DOHH2 (cell line): ENCODE results near the gene NAV2.

ENCODE experiments used
- H3F3A ChIP-seq: fragments of 200-600 bp; sonication (generic), shearing (Covaris generic); 2 replicates; pipeline ENCODE4 v1.6.0; 2016; ENCODE audit warnings: antibody characterized with exemption, mild to moderate bottlenecking; ENCODE audit not compliant: control insufficient read depth, insufficient read depth
- H3K27ac ChIP-seq: fragments of 200-600 bp; sonication (generic); 2 replicates; pipeline ENCODE4 v1.5.1; 2014; ENCODE audit warnings: low read depth, mild to moderate bottlenecking, low read length, moderate library complexity
- H3K27me3 ChIP-seq: fragments of 200-600 bp; sonication (generic); 2 replicates; pipeline ENCODE4 v1.6.1; 2014; ENCODE audit warnings: mild to moderate bottlenecking, low read length, mixed read lengths; ENCODE audit not compliant: control insufficient read depth
- H3K36me3 ChIP-seq: fragments of 200-600 bp; sonication (generic); 2 replicates; pipeline ENCODE4 v1.6.1; 2014; ENCODE audit warnings: mild to moderate bottlenecking, low read length, moderate library complexity, mixed read lengths; ENCODE audit not compliant: control insufficient read depth
- H3K4me1 ChIP-seq: fragments of 200-600 bp; sonication (generic); 2 replicates; pipeline ENCODE4 v1.6.1; 2014; ENCODE audit warnings: mild to moderate bottlenecking, low read length, mixed read lengths; ENCODE audit not compliant: control insufficient read depth
- H3K4me2 ChIP-seq: fragments of 200-600 bp; sonication (generic); 2 replicates; pipeline ENCODE4 v1.6.0; 2014; ENCODE audit warnings: mild to moderate bottlenecking, low read length, moderate library complexity
- H3K4me3 ChIP-seq: fragments of 200-600 bp; sonication (generic); 2 replicates; pipeline ENCODE4 v1.5.1; 2014; ENCODE audit warnings: mild to moderate bottlenecking, low read length, mixed read lengths
- H3K79me2 ChIP-seq: fragments of 200-600 bp; sonication (generic); 2 replicates; pipeline ENCODE4 v1.6.1; 2014; ENCODE audit warnings: mild to moderate bottlenecking, low read length, mixed read lengths; ENCODE audit not compliant: control insufficient read depth
- H3K9me2 ChIP-seq: fragments of 200-600 bp; sonication (generic); replicated peaks from 2 replicates; pipeline ENCODE4 v1.6.1; 2014; ENCODE audit warnings: mild to moderate bottlenecking, low read length, mixed read lengths; ENCODE audit not compliant: control insufficient read depth
- H3K9me3 ChIP-seq: fragments of 200-600 bp; sonication (generic); 2 replicates; pipeline ENCODE4 v1.6.1; 2014; ENCODE audit warnings: antibody characterized with exemption, low read length, mixed read lengths; ENCODE audit not compliant: control insufficient read depth, insufficient read depth
- H4K20me1 ChIP-seq: fragments of 200-600 bp; sonication (generic); 2 replicates; pipeline ENCODE4 v1.6.0; 2014; ENCODE audit warnings: low read depth, mild to moderate bottlenecking, antibody characterized with exemption, low read length, moderate library complexity; ENCODE audit not compliant: control insufficient read depth, insufficient read depth
- CTCF ChIP-seq: fragments of 200-600 bp; sonication (generic); IDR thresholded peaks from one replicate; pipeline ENCODE4 v1.5.1; 2014; ENCODE audit warnings: antibody characterized with exemption, mild to moderate bottlenecking, low read depth, low read length; ENCODE audit not compliant: poor library complexity, severe bottlenecking
- EZH2phosphoT487 ChIP-seq: fragments of 200-600 bp; sonication (generic); IDR thresholded peaks from 2 replicates; pipeline ENCODE4 v1.6.1; 2017; ENCODE audit warnings: borderline replicate concordance, mild to moderate bottlenecking, antibody characterized with exemption, low read length, moderate library complexity, mixed read lengths

Gene NAV2

GRCh38 chr11:20024172-20024935 is 311.7 kb downstream of the NAV2 start:
- no peaks in the 10 kb centered on the region for H4K20me1 ChIP-seq
- H3K79me2 ChIP-seq: no peaks in the 10 kb centered on the region
- no peaks in the 10 kb centered on the region for H3K9me2 ChIP-seq
- no peak overlapping the region for H3K4me3 ChIP-seq
- no peaks in the 10 kb centered on the region for H3F3A ChIP-seq
- TF ChIP-seq EZH2phosphoT487 (no peak), CTCF (no peak)
- H3K27me3 ChIP-seq: no peaks in the 10 kb centered on the region
- H3K4me1 ChIP-seq: no peaks in the 10 kb centered on the region
- H3K4me2 ChIP-seq: no peak overlapping the region
- no peaks in the 10 kb centered on the region for H3K36me3 ChIP-seq
- no peak overlapping the region for H3K27ac ChIP-seq
- no peaks in the 10 kb centered on the region for H3K9me3 ChIP-seq

GRCh38 chr11:20025332-20025840 is 312.7 kb downstream of the NAV2 start:
- Histone ChIP-seq H3K4me1 (no peaks in the 10 kb centered on the region), H3K79me2 (no peaks in the 10 kb centered on the region), H3F3A (no peaks in the 10 kb centered on the region), H3K4me3 (no peak overlapping the region), H3K4me2 (no peak overlapping the region), H3K9me3 (no peaks in the 10 kb centered on the region), H3K27ac (no peak overlapping the region), H3K36me3 (no peaks in the 10 kb centered on the region), H3K27me3 (no peaks in the 10 kb centered on the region), H4K20me1 (no peaks in the 10 kb centered on the region), H3K9me2 (no peaks in the 10 kb centered on the region)
- TF ChIP-seq EZH2phosphoT487 (no peak), CTCF (no peak)

- Histone ChIP-seq H3K9me2 (no peaks in the 10 kb centered on the region), H3K4me2 (no peak overlapping the region), H3K36me3 (no peaks in the 10 kb centered on the region), H3K4me1 (no peaks in the 10 kb centered on the region), H3K9me3 (no peaks in the 10 kb centered on the region), H3K79me2 (no peaks in the 10 kb centered on the region), H3K27me3 (no peaks in the 10 kb centered on the region), H3K4me3 (no peak overlapping the region), H3K27ac (no peak overlapping the region), H4K20me1 (no peaks in the 10 kb centered on the region), H3F3A (no peaks in the 10 kb centered on the region)
- no peak for TF ChIP-seq CTCF
- no peak for TF ChIP-seq EZH2phosphoT487
Observed at GRCh38 chr11:20026629-20027555, 314.3 kb downstream of the NAV2 start.
